Adrenal gland (tissue), 5 donors: ENCODE data around the gene S1PR1.

Source experiments
- POLR2A ChIP-seq, 2 donors: fragments of 450-650 bp; IDR thresholded peaks; one replicate each; pipeline ENCODE4 v1.6.1; 2017; ENCODE audit warnings: antibody characterized with exemption in 2 of 2, mild to moderate bottlenecking in 2 of 2, moderate library complexity in 1 of 2
- TF ChIP-seq, protein P1 (sequence below), 6 experiments: fragments of 450-650 bp in 4 of 6; fragments of 200-600 bp in 2 of 6; sonication (generic) in 1 of 6; IDR thresholded peaks; 1 replicate in 5 of 6; 2 replicates in 1 of 6; pipeline versions ENCODE4 v1.5.1 to v1.8.0; 2016 to 2021; ENCODE audit warnings: antibody characterized with exemption in 6 of 6, mild to moderate bottlenecking in 2 of 6, moderate library complexity in 1 of 6
- donor health status: DM: no; HTN: no; CAD: no.

DNA sequence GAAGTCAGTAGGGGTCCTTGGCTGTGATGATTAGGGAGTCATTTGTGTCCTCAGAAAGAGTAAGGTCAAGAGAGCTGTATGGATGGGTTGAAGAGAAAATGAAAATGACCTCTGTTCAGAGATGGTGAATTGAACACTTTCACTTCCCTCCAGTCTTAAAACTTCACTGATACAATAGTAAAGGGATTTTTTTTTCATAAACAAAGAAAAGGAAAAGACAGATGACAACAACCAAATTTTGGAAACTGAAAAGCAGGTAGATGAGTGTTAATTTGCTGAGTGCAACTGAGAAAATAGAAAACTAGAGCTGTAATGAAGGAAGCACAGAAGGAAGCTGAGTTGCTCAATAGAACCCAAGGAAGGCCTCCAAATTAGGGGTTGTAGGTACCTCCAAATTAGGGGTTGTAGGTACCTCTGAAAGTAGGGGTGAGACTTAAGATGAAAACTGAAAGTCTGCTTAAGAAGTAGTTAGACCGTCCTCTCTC lies 14.8 kb upstream of the S1PR1 start:
- TF ChIP-seq, protein P1, sequence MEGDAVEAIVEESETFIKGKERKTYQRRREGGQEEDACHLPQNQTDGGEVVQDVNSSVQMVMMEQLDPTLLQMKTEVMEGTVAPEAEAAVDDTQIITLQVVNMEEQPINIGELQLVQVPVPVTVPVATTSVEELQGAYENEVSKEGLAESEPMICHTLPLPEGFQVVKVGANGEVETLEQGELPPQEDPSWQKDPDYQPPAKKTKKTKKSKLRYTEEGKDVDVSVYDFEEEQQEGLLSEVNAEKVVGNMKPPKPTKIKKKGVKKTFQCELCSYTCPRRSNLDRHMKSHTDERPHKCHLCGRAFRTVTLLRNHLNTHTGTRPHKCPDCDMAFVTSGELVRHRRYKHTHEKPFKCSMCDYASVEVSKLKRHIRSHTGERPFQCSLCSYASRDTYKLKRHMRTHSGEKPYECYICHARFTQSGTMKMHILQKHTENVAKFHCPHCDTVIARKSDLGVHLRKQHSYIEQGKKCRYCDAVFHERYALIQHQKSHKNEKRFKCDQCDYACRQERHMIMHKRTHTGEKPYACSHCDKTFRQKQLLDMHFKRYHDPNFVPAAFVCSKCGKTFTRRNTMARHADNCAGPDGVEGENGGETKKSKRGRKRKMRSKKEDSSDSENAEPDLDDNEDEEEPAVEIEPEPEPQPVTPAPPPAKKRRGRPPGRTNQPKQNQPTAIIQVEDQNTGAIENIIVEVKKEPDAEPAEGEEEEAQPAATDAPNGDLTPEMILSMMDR (IDR thresholded peaks at IDR 0.05): no peak
- no peak for TF ChIP-seq POLR2A (IDR thresholded peaks at IDR 0.05)
